ENCODE data around the gene RAB3GAP2.

DNA sequence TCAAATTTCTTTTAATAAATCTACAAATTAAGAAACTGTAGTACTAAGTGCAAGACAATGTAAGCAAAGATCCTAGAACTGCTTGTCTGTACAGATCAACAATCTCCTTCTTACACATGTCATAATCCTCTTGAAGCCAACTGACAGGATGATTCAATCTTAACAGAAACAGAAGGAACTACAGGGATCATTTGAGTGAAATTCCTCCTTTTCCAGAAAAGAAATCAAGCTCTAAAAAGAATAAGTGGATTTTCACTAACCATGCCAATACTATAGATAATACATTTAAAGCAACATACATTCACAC lies 53.2 kb downstream of the RAB3GAP2 start:
- TF ChIP-seq POLR2A (IDR thresholded peaks at IDR 0.05) (no peak), CTCF (IDR thresholded peaks at IDR 0.05 in 8 of 11, conservative IDR thresholded peaks at IDR 0.05 in 3 of 11) (no peak), POLR2AphosphoS5 (IDR thresholded peaks at IDR 0.05) (no peak)

Measured in spleen (tissue), 7 donors.